Measurements from ENCODE around the gene RAB10.
"Not testable (repeated sequence)": the region's sequence is repeated elsewhere in the genome, so short reads cannot be mapped to it uniquely, and the experiment has no call there.

Gene RAB10

DNA sequence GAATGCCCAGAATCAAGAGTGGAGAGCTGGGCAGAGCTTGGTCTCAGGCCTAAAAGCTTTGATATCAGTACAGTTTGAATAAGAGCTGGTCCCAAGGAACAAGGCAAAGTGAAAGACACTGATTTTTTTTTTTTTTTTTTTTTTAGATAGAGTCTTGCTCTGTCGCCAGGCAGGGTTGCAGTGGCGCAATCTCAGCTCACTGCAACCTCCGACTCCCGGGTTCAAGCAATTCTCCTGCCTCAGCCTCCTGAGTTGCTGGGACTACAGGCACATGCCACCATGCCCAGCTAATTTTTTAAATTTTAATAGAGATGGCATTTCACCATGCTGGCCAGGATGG lies 17.2 kb upstream of the RAB10 start:
- DNase-seq, result not testable (repeated sequence)

DNA sequence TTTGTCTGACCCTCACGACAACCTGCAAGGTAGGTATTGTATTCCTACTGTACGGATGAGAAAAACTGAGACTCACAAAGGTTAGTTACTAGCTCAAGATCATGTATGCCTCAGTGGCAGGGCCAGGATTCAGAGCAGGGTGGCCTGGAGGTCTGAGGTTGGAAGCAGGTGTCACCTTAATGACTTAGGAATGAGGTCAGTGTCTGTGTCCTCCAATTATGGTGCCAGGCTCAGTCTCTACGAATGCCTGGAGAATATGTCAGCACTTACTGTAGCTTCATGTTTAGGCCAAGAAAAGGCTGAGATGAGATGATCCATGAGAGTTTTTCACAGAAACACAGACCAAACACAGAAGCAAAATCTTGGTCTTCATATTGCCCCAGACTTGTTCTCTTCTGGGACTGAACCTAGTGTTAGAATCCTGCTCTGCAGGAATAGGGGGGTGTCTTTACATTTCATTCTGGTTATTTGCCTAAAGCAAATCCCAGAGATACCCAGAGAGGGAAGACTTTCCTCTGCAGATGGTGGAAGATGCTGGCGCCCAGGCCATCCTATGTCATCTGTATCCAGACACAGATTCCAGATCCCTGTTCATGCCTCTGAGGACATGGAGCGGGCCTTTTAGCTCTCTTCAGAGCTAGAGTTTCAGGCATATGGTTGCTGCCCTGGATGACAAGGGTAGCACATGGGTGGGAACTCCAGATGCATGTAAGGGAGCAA lies 16.3 kb upstream of the RAB10 start:
- no peak for DNase-seq

DNA sequence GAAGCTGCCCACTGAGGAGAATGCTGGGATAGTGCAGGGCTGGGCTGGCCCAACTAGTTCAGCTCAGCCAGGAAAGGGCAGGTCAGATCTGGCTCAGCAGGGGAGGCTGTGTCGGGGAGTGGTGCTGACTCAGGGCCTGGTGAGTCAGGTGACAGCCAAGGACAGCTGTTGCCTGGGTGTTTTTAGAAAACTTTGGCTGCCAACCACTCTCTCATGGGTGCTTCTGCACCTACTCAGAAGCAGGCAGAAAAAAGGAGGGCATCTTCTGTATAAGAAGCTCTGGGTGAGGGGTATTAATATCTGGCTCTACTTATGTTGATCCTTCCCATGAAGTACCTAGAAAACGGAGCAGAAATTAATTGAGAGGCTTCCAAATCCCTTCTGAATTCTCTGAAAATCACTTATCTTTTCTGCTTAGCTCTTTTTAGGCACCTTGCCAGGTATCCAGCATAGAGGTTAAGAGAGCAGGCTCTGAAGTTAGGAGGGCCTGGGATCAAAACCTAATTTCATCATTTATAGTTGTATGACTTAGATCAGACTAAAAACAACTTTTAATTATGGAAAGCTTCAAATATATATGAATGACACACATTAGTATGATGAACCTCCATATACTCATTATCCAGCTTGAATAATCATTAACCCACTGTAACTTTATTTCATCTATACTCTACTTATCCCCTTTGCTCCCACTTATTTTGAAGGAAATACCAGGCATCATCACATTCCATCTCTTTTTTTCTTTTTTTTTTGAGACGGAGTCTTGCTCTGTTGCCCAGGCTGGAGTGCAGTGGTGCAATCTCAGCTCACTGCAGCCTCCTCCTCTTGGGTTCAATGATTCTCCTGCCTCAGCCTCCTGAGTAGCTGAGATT lies 15.5 kb upstream of the RAB10 start:
- DNase-seq, result peak; percentile 27 to 28

DNA sequence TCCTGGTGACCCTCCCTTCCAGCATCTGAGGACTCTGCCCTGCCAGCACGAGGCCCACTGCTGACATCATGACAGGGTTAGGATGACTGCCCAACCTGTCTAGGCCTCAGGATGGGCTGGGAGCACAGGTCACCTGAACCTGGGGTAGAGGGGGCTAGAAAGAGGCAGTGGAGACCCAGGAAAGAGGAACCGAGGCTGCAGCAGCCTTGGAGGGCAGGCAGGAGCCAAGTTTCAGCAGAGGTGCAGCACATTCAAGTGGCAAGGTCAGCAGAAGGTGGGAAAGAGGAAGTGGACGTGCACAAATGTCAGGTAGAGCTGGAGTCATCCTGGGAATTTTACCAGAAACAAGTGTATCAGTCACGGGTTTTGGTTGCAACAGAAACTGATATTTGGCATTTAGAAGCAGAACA lies 13.6 kb upstream of the RAB10 start:
- DNase-seq, result no peak

DNA sequence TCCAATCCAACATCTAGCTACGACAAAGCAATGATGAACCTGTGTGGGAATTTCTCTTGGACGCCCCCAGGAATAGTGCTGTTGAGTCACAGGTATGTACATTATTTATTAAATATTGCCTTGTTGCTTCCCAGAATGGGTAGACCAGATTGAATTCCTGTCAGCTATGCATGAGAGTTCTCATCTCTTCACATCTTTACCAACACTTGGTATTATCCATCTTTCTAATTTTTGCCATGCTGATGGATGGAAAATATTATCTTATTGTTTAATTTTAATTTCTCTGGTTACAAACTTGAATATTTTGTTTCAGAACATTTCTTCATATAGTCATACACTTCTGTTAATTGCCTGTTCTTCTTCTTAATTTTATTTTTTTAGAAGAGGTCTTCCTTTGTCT lies 9.6 kb upstream of the RAB10 start:
- no peak for DNase-seq

DNA sequence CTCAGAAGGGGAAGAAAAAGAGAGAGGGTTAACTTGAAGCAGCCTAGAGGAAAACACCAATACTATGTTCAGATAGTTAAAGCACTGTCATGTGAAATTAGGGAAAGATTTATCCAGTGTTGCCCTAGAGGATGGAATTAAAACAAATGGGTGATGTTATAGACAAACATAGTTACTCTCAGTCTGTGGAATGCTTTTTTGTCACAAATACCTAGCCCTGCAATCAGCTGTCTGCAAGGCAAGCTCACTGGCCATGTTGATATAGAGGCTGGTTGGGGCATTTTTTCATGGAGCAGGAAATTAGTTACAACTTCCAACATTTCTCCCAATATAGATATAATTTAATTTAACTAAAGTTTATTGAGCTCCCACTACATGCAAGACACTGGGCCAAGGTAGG lies 8.4 kb upstream of the RAB10 start:
- DNase-seq, result no peak

DNA sequence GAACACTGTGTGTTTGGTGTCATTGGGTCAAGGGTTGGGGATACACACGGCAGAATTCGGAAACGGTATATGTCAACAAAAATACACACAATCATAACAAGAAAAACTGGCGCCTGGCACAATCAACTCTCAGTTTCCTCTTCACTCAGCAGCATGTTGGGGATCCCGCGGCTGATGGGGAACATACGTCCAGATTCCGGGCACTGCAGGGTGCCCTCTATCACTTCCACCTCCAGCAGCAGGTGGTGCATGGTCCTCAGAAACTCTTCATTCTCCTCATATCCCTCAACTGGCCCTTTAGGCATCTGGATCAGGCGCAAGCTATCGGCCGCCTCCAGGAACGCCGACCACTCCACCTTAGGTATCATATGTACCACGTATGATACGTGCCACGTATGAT lies 5.8 kb upstream of the RAB10 start:
- DNase-seq, result not testable (repeated sequence)

DNA sequence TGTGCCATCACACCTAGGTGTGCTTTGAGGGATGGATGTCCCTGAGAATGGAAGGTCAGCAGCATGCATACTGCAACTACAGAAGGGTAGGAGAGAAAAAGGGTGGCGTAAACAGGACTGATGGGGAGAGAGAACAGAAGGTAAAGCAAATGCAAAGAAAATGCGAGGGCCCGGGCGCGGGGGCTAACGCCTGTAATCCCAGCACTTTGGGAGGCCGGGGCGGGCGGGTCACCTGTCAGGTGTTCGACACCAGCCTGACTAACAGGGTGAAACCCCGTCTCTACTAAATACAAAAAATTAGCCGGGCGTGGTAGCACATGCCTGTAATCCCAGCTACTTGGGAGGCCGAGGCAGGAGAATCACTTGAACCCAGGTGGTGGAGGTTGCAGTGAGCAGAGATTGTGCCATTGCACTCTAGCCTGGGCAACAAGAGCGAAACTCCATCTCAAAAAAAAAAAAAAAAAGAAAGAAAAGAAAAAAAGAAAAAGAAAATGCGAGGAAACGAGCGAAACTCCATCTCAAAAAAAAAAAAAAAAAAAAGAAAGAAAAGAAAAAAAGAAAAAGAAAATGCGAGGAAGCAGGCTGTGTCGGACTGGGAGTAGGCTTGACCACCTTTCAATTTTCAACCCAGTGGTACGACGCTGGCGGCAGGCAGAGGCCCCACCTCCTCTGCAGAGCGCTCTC lies 1.2 kb upstream of the RAB10 start:
- not testable (repeated sequence) for DNase-seq

DNA sequence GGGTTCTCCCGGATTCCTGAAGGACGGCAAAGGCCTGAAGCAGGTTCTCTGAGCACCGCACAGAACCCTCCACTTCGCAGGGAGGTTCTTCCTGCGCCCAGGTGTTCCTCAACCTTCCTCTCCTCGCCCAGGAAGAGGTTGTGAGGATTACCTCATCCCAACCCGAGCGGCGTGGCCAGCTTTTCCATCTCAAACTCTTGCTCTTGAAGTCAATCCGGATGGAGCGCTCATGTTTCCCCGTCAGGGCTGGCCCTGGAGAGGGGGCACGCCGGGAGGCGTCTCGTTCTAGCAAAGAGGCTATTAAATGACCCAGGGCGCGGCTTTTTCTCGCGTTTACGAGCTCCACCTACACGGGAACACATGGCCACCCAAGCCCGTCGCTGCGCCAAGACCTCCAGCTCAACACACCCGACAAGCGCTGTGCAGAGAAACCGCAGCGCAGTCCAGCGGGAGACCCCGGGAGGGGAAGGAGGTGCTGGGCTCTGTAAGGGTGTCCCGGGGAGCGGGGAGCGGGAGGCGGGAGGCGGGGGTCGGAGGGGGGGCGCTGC lies 540 bp upstream of the RAB10 start:
- peak in 1 of 2 donors; percentile 44 for DNase-seq

DNA sequence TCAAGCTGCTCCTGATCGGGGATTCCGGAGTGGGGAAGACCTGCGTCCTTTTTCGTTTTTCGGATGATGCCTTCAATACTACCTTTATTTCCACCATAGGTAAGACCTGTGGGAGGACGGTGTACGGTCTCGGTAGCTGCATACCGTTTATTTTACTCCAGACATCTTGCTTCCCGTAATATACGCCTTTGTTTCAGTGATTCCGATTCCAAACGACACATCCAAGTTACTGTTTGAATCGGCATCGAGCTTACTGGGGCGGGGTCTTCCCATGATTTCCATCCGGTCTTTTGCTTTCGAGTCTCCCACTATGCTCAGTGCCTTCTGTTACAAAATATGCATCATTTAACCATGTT lies 731 bp downstream of the RAB10 start:
- no peak for DNase-seq

DNA sequence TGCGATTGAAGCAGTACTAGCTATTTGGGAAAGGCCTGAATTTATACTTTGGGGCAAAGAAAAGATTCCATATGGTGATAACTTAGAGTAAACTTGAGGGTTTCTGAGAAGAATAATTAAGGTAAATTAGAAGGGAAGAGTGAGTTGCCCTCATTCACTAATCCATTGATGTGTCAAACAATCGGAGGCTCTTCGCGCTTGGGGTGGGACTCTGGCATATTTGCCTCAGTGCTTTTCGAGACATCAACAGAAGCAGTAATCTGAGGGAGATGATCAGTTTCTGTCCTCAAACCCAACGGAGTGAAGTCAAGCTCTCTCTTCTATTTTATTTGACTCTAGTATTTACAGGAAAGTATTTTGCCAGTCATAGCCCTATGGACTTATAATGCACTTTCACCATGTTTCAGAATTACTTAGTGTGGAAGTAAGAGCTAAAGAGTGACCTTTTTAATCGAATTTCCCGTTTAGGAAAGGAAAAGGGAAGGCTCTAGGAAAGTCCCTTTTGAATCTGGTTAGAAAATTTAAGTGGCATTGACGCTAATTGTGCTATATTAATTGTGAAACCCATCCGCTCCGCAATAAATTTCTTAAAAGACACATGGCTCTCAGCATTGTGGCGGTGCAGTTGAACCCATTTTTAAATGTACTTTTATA lies 1.3 kb downstream of the RAB10 start:
- peak in 1 of 2 donors; percentile 17 for DNase-seq

DNA sequence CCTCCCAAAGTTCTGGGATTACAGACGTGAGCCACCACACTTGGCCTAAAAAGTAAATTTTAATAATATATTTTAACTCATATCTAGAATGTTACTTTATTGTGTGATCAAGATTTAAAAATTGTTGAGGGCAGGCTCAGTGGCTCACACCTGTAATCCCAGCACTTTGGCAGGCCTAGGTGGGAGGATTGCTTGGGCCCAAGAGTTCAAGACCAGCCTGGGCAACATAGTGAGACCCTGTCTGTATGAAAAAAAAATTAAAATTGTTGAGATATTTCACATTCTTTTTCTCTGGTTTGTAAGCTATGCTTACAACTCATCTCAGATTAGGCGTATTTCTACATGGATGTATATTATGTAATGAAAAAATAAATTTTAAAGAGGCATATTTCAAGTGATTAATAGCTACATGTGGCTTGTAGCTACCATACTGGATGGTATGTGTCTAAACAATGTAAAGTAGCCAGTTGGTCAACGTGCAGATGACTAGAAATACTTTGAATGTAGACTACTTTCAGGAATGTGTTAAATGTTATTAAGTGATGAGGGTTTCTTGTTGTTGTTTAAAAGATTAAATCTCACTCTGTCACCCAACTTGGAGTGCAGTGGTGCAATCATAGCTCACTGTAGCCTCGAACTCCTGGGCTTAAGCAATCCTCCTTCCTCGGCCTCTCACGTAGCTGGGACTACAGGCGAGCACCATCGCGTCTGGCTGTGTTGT lies 5.9 kb downstream of the RAB10 start:
- DNase-seq, result no peak

DNA sequence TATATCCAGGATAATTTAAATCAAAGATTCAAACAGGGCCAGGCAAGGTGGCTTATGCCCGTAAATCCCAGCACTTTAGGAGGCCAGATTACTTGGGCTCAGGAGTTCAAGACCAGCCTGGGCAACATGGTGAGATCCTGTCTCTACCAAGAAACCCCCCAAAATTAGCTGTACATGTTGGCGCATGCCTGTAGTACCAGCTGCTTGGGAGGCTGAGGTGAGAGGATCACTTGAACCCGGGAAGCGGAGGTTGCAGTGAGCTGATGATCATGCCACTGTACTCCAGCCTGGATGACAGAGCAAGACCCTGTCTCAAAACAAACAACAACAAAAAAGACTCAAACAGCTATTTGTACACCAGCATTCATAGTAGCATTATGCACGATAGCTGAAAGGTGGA lies 9.2 kb downstream of the RAB10 start:
- DNase-seq, result no peak

DNA sequence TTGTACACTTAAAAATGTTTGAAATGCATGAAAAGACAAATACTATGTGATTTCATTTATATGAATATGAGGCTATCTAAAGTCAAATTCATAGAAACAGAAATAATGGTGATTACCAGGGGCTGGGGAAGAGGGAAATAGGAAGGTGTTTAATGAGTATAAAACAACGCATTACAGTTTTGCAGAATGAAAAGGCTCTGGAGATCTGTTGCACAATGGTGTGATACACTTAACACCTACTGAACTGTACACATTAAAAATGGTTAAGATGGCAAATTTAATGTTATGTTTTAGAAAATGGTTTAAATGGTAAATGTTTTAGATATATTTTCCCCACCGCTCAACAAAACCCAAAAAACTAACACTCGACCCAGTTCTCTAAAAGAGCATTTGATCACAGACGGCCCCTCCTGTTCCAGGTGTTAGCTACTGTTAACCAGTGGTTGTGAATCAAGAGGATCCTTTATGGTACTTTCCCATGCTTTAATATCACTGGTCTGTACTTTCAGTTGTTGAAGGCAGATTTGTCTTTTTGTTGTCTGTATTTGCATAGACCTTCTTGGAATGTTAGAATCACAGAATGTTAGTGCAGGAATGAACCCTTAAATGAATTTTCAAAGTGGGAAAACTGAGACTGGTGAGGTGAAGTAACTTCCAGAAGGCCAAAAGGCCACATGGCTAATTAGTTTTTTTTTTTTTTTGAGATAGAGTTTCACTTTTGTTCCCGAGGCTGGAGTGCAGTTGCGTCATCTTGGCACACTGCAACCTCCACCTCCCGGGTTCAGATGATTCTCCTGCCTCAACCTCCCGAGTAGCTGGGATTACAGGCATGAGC lies 10.2 kb downstream of the RAB10 start:
- DNase-seq, result peak in 1 of 2 donors; percentile 6

DNA sequence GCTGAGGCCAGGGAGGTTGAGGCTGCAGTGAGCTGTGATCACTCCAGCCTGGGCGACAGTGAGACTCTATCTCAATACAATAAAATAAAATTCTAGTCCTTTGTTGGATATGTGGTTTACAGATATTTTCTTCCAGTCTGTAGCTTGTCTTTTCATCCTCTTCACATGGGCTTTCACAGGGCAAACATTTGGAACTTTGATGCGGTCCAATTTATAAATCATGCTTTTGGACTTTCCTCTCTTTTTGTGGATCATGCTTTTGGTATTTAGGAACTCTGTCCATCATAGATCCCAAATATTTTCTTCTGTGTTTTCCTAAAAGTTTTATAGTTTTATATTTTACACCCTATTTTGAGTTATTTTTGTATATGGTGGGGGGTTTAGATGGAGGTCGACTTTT lies 14.9 kb downstream of the RAB10 start:
- DNase-seq, result no peak

DNA sequence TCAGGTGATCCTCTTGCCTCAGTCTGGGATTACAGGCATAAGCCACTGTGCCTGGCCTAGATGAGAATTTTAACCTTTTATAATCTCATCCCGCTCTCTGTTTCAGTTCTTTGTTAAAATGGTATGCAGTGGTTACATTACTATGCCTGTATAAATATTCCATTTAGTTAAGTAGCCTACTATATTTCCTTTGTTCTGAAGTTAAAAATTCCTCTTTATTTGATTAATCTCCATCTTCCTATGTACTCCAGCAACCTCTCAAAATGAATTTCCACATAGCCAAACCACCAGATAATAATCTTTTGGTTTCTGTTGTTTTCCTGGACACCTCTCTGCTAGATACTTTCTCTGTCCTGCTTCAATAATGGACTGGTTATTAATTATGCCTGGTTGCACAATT lies 15.8 kb downstream of the RAB10 start:
- no peak for DNase-seq

DNA sequence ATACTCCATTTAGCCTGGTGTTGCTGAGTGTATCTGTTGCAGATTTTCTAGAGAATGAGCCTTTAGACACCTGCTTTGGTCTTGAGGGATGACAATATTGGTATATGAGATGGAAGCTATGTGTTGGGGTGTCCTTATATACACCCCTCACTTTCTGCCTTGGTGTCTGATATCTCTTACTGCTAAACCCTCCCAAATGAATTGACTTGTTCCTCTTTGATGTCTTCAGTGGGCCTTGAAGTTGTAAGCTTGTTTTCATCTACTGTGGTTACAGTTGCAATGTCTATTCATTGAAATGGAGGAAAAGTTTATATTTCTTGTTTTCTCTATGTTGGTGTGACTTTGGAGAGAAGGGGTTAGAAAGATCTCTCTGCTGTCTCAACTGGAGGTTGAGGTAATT lies 18.9 kb downstream of the RAB10 start:
- DNase-seq, result no peak

DNA sequence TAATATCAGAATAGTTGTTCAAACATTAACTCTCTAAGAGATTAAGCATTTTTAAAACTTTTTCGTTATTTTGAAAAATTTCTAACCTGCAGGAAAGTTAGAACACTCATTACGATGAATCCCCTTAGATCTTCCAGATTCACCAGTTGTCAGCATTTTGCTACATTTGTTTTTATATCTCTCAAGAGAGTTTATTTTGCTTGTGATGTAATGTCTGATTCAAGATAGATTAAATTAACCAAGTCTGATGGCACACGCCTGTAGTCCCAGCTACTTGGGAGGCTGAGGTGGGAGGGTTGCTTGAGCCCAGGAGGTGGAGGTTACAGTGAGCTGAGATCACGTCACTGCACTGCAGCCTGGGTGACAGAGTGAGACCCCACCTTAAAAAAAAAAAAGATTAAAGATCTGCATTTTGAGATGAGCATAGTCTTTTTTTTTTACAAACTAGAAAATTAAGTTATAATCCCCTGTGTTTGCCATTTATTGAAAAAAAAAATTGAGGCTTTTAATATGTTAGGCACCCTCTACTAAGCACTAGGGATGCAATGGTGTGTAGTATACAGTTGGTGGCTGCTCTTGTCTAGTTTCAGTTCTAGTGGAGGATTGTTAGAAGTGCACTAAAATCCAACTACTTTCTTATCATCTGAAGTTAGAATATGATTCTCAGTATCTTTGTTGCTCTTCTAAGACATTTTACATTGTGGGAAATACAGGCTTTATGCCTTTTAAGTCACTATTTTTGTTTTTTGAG lies 20.9 kb downstream of the RAB10 start:
- DNase-seq, result no peak

DNA sequence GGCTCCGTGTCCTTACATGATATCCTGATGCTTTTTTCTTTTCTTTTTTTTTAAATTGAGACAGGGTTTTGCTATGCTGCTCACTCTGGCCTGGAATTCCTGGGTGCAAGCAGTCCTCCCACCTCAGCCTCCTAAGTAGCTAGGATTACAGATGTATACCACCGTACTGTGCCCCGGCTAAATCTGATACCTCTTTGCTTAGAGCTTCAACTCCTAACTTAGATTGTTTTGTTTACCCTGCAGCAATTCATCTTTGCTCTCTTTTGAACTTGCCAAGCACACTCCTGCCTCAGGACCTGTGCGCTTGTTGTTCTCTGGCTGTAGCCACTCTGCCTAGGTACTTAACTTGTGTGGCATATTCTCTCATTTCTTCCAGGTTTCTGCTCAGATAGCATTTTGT lies 24.5 kb downstream of the RAB10 start:
- DNase-seq, result no peak

DNA sequence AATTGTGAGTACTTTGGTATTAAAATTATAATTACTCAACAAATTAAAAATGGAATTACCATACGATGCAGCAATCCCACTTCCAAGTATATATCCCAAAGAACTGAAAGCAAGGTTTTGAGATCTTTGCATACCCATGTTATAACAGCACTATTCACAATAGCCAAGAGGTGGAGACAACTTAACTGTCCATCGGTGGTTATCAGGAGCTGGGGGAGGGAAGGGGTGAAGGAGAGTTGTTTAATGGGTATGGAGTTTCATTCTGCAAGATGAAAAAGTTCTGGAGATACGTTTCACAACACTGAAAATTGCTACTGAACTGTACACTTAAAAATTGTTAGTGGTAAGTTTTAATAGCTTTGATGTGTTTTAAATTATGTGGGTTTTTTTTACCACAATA lies 25.7 kb downstream of the RAB10 start:
- no peak for DNase-seq

DNA sequence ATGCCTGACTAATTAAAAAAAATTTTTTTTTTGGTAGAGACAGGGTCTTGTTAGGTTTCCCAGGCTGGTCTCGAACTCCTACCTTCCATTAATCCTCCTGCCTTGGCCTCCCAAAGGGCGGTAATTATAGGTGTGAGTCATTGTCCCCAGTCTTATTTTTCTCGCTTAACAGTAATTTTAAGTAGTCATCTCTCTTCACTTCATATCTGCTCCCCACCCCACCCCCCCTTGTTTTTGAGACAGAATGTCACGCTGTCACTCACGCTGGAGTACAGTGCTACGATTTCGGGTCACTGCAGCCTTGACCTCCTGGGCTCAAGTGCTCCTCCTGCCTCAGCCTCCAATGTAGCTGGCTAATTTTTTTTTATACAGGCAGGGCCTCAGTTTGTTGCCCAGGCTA lies 27.7 kb downstream of the RAB10 start:
- DNase-seq, result no peak
